Nephron (organoid): ENCODE measurements around the gene SPPL2A.

Experiments used
- H3K27ac Mint-ChIP-seq, 3 experiments: 2 replicates each; pipeline ENCODE4 v1.8.0; 2020; ENCODE audit warnings: mixed read lengths in 3 of 3, mild to moderate bottlenecking in 2 of 3, moderate library complexity in 1 of 3
- H3K27me3 Mint-ChIP-seq: 2 replicates; pipeline ENCODE4 v1.8.0; 2021; ENCODE audit warnings: low read depth, mild to moderate bottlenecking, moderate library complexity, mixed read lengths
- H3K36me3 Mint-ChIP-seq: 2 replicates; pipeline ENCODE4 v1.8.0; 2020; ENCODE audit warnings: low read depth, mixed read lengths
- H3K4me1 Mint-ChIP-seq: 2 replicates; pipeline ENCODE4 v1.8.0; 2020; ENCODE audit warnings: mixed read lengths
- H3K4me3 Mint-ChIP-seq, 3 experiments: 2 replicates each; pipeline ENCODE4 v1.8.0; 2020; ENCODE audit warnings: mild to moderate bottlenecking in 3 of 3, mixed read lengths in 3 of 3, moderate library complexity in 2 of 3
- H3K9me3 Mint-ChIP-seq: 2 replicates; pipeline ENCODE4 v1.8.0; 2020; ENCODE audit warnings: mixed read lengths
- CTCF ChIP-seq, 3 experiments: fragments of 200-600 bp; sonication (generic); IDR thresholded peaks; one replicate each; pipeline ENCODE4 v1.5.0; 2021; ENCODE audit warnings: antibody characterized with exemption in 3 of 3; ENCODE audit not compliant: unreplicated experiment in 3 of 3

The SPPL2A gene

GRCh38 chr15:50685191-50685975 is 80.1 kb downstream of the SPPL2A start:
- Mint-ChIP-seq H3K27me3 (no peaks in the 10 kb centered on the region), H3K36me3 (peaks cover 22% of the 10 kb centered on the region), H3K4me3 (peak overlapping the region; percentile 91 to 100 (median 100)), H3K27ac (peak overlapping the region; percentile 97 to 99 (median 98)), H3K9me3 (no peaks in the 10 kb centered on the region), H3K4me1 (peaks cover 23% of the 10 kb centered on the region)
- TF ChIP-seq CTCF (IDR thresholded peaks at IDR 0.05; ENCODE audit: unreplicated experiment in 3 of 3), result peak in 1 of 3 experiments; percentile 20

- Mint-ChIP-seq H3K27ac (no peak overlapping the region), H3K27me3 (no peaks in the 10 kb centered on the region), H3K9me3 (no peaks in the 10 kb centered on the region), H3K36me3 (peaks cover 26% of the 10 kb centered on the region), H3K4me3 (no peak overlapping the region), H3K4me1 (peaks cover 13% of the 10 kb centered on the region)
- TF ChIP-seq CTCF (IDR thresholded peaks at IDR 0.05; ENCODE audit: unreplicated experiment in 3 of 3), result no peak
Measured at GRCh38 chr15:50681467-50681866, 84.0 kb downstream of the SPPL2A start.

- peak overlapping the region in 2 of 3 experiments; percentile 28 to 63 for H3K27ac Mint-ChIP-seq
- H3K4me3 Mint-ChIP-seq, result no peak overlapping the region
- no peaks in the 10 kb centered on the region for H3K27me3 Mint-ChIP-seq
- no peaks in the 10 kb centered on the region for H3K9me3 Mint-ChIP-seq
- TF ChIP-seq CTCF (IDR thresholded peaks at IDR 0.05; ENCODE audit: unreplicated experiment in 3 of 3), result no peak
- H3K4me1 Mint-ChIP-seq, result peaks cover 5% of the 10 kb centered on the region
- H3K36me3 Mint-ChIP-seq, result peaks cover 17% of the 10 kb centered on the region
Measured at GRCh38 chr15:50676799-50677483, 88.6 kb downstream of the SPPL2A start.

GRCh38 chr15:50675535-50676144 is 89.9 kb downstream of the SPPL2A start:
- Mint-ChIP-seq H3K9me3 (no peaks in the 10 kb centered on the region), H3K4me3 (no peak overlapping the region), H3K27ac (no peak overlapping the region)

GRCh38 chr15:50670115-50670514 is 95.4 kb downstream of the SPPL2A start:
- no peak overlapping the region for H3K4me3 Mint-ChIP-seq
- TF ChIP-seq CTCF (IDR thresholded peaks at IDR 0.05; ENCODE audit: unreplicated experiment in 3 of 3), result no peak
- H3K27me3 Mint-ChIP-seq, result no peaks in the 10 kb centered on the region
- no peaks in the 10 kb centered on the region for H3K9me3 Mint-ChIP-seq
- peaks cover 36% of the 10 kb centered on the region for H3K36me3 Mint-ChIP-seq
- no peaks in the 10 kb centered on the region for H3K4me1 Mint-ChIP-seq
- no peak overlapping the region for H3K27ac Mint-ChIP-seq

More at GRCh38 chr15:50675535-50676144, 89.9 kb downstream of the SPPL2A start:
- Mint-ChIP-seq H3K27me3 (no peaks in the 10 kb centered on the region), H3K36me3 (peaks cover 12% of the 10 kb centered on the region), H3K4me1 (peaks cover 5% of the 10 kb centered on the region)
- TF ChIP-seq CTCF (IDR thresholded peaks at IDR 0.05; ENCODE audit: unreplicated experiment in 3 of 3), result peak; percentile 79 to 87 (median 79)
